H1 (cell line): ENCODE results near the gene TOM1. TPM values are rescaled to one million over a fixed set of nuclear protein-coding genes. Genes with fewer than 3 reads are reported as not detected.

Experiments used
- CTCF ChIA-PET: fragments of 300-600 bp; sonication (Branson Sonifier 250); formaldehyde crosslinking; loops from one replicate; lab custom pipeline; 2021; ENCODE audit not compliant: partially characterized antibody; lab: Charles Lee
- POLR2A ChIA-PET: fragments of 300-600 bp; sonication (Branson Sonifier 250); formaldehyde crosslinking; loops from one replicate; lab custom pipeline; 2021; ENCODE audit warnings: inconsistent platforms; ENCODE audit not compliant: partially characterized antibody; lab: Charles Lee
- DNase-seq, 2 experiments: peaks; one replicate each; pipeline versions ENCODE4 v3.0.0 to v3.0.0-alpha.2; 2010 to 2022; ENCODE audit warnings: low spot score in 2 of 2, low read depth in 1 of 2, mixed read lengths in 1 of 2
- FAIRE-seq: peaks from 2 replicates; lab custom pipeline; 2011; peaks lifted over from hg19 to GRCh38; lab: Jason Lieb, UNC
- H2AFZ ChIP-seq: 2 replicates; pipeline ENCODE4 v1.8.1; 2012; ENCODE audit warnings: low read length, inconsistent platforms
- H2AK5ac ChIP-seq: 2 replicates; pipeline ENCODE4 v1.6.1; 2013; ENCODE audit warnings: low read depth, low read length
- H2BK120ac ChIP-seq: replicated peaks from 2 replicates; pipeline ENCODE3; 2013; ENCODE audit warnings: low read depth, low read length, inconsistent platforms
- H2BK12ac ChIP-seq: 2 replicates; pipeline ENCODE4 v1.6.1; 2013; ENCODE audit warnings: low read depth, low read length
- H2BK15ac ChIP-seq: 2 replicates; pipeline ENCODE4 v1.6.1; 2013; ENCODE audit warnings: low read length
- H2BK20ac ChIP-seq: 2 replicates; pipeline ENCODE4 v1.6.1; 2013; ENCODE audit warnings: low read length
- H2BK5ac ChIP-seq: 2 replicates; pipeline ENCODE4 v1.6.1; 2013; ENCODE audit warnings: low read depth, low read length
- H3K14ac ChIP-seq: 2 replicates; pipeline ENCODE4 v1.6.1; 2013; ENCODE audit warnings: inconsistent platforms; ENCODE audit not compliant: insufficient read length
- H3K18ac ChIP-seq: 2 replicates; pipeline ENCODE4 v1.6.1; 2013; ENCODE audit warnings: low read length; ENCODE audit errors: extremely low read depth
- H3K23ac ChIP-seq: 2 replicates; pipeline ENCODE4 v1.6.1; 2013; ENCODE audit warnings: inconsistent platforms; ENCODE audit not compliant: insufficient read length
- H3K23me2 ChIP-seq: 2 replicates; pipeline ENCODE4 v1.6.1; 2013; ENCODE audit warnings: low read depth, low read length
- H3K27ac ChIP-seq: 2 replicates; pipeline ENCODE4 v1.6.1; 2011; ENCODE audit warnings: low read depth, low read length, inconsistent platforms
- H3K27me3 ChIP-seq, 4 experiments: replicated peaks in 1 of 4; 1 replicate in 1 of 4; 2 replicates in 3 of 4; pipeline versions ENCODE4 v1.6.1 to v1.8.1; 2011 to 2013; ENCODE audit warnings: low read length in 3 of 4, mild to moderate bottlenecking in 3 of 4, inconsistent platforms in 2 of 4, mixed read lengths in 2 of 4, moderate library complexity in 1 of 4; ENCODE audit not compliant: control insufficient read depth in 3 of 4, insufficient read depth in 3 of 4; ENCODE audit errors: extremely low read depth in 1 of 4
- H3K36me3 ChIP-seq, 4 experiments: 2 replicates each; pipeline versions ENCODE4 v1.6.1 to v1.8.1; 2011 to 2013; ENCODE audit warnings: mild to moderate bottlenecking in 4 of 4, low read length in 3 of 4, moderate library complexity in 2 of 4, control low read depth in 1 of 4, inconsistent platforms in 1 of 4; ENCODE audit not compliant: insufficient read depth in 4 of 4, control insufficient read depth in 2 of 4
- H3K4ac ChIP-seq: replicated peaks from 2 replicates; pipeline ENCODE3; 2013; ENCODE audit warnings: low read length, low read depth, mixed read lengths, inconsistent platforms; ENCODE audit not compliant: insufficient read length
- H3K4me1 ChIP-seq, 4 experiments: replicated peaks in 1 of 4; 1 replicate in 1 of 4; 2 replicates in 3 of 4; pipeline versions ENCODE4 v1.6.1 to v1.8.1; 2011 to 2013; ENCODE audit warnings: low read length in 3 of 4, inconsistent platforms in 2 of 4, mixed read lengths in 1 of 4; ENCODE audit not compliant: insufficient read depth in 4 of 4, control insufficient read depth in 3 of 4
- H3K4me2 ChIP-seq, 2 experiments: 2 replicates each; pipeline versions ENCODE4 v1.6.1 to v1.8.1; 2011 to 2013; ENCODE audit warnings: low read depth in 2 of 2, low read length in 2 of 2, control low read depth in 1 of 2, inconsistent platforms in 1 of 2, mild to moderate bottlenecking in 1 of 2; ENCODE audit not compliant: insufficient read depth in 1 of 2
- H3K4me3 ChIP-seq, 4 experiments: fragments of 200-600, 300-600 bp in 1 of 4; sonication (generic), shearing (Covaris generic), sonication (Bioruptor Twin) in 1 of 4; 2 replicates each; pipeline versions ENCODE4 v1.5.1 to v1.8.1; 2011 to 2016; ENCODE audit warnings: low read length in 4 of 4, low read depth in 3 of 4, control low read depth in 2 of 4, inconsistent platforms in 2 of 4, mild to moderate bottlenecking in 2 of 4, mixed read lengths in 1 of 4, moderate library complexity in 1 of 4; ENCODE audit not compliant: insufficient read depth in 2 of 4; ENCODE audit errors: extremely low read depth in 1 of 4
- H3K56ac ChIP-seq: replicated peaks from 2 replicates; pipeline ENCODE3; 2013; ENCODE audit warnings: low read depth, mild to moderate bottlenecking, mixed read lengths, low read length, inconsistent platforms; ENCODE audit not compliant: insufficient read length
- H3K79me1 ChIP-seq: 2 replicates; pipeline ENCODE4 v1.6.1; 2013; ENCODE audit warnings: low read depth, low read length, control low read depth
- H3K79me2 ChIP-seq, 2 experiments: 2 replicates each; pipeline versions ENCODE4 v1.6.1 to v1.8.1; 2012 to 2013; ENCODE audit warnings: low read length in 2 of 2, mild to moderate bottlenecking in 2 of 2, inconsistent platforms in 1 of 2; ENCODE audit not compliant: insufficient read depth in 2 of 2, control insufficient read depth in 1 of 2
- H3K9ac ChIP-seq, 4 experiments: replicated peaks in 1 of 4; 1 replicate in 1 of 4; 2 replicates in 3 of 4; pipeline versions ENCODE4 v1.6.1 to v1.8.1; 2011 to 2013; ENCODE audit warnings: low read depth in 3 of 4, low read length in 3 of 4, control low read depth in 2 of 4, mild to moderate bottlenecking in 2 of 4, moderate library complexity in 2 of 4, inconsistent platforms in 1 of 4; ENCODE audit errors: extremely low read depth in 1 of 4
- H3K9me3 ChIP-seq, 2 experiments: 2 replicates each; pipeline versions ENCODE4 v1.6.1 to v1.8.1; 2012 to 2013; ENCODE audit warnings: mild to moderate bottlenecking in 2 of 2, moderate library complexity in 2 of 2, control low read depth in 1 of 2, inconsistent platforms in 1 of 2, low read depth in 1 of 2, low read length in 1 of 2, mixed read lengths in 1 of 2; ENCODE audit not compliant: insufficient read depth in 2 of 2
- H4K20me1 ChIP-seq, 2 experiments: replicated peaks in 1 of 2; 2 replicates each; pipeline versions ENCODE3 to v1.8.1; 2011 to 2013; ENCODE audit warnings: inconsistent platforms in 2 of 2, low read length in 2 of 2, mild to moderate bottlenecking in 1 of 2; ENCODE audit not compliant: insufficient read depth in 2 of 2, control insufficient read depth in 1 of 2
- H4K5ac ChIP-seq: 2 replicates; pipeline ENCODE4 v1.6.1; 2013; ENCODE audit warnings: low read length, low read depth, mixed read lengths, inconsistent platforms; ENCODE audit not compliant: insufficient read length
- H4K8ac ChIP-seq: 2 replicates; pipeline ENCODE4 v1.8.0; 2013; ENCODE audit warnings: mild to moderate bottlenecking, moderate library complexity, low read length, inconsistent platforms; ENCODE audit not compliant: insufficient read depth; ENCODE audit errors: extremely low read depth
- H4K91ac ChIP-seq: replicated peaks from 2 replicates; pipeline ENCODE3; 2013; ENCODE audit warnings: low read length, mixed read lengths, inconsistent platforms; ENCODE audit not compliant: insufficient read length
- CEBPB ChIP-seq: IDR thresholded peaks from 2 replicates; pipeline ENCODE4 v1.6.1; 2012; ENCODE audit warnings: low read depth, low read length
- CHD1 ChIP-seq: IDR thresholded peaks from 2 replicates; pipeline ENCODE4 v1.6.1; 2012; ENCODE audit warnings: low read depth, low read length, improper control_type of control experiment
- CHD2 ChIP-seq: IDR thresholded peaks from 2 replicates; pipeline ENCODE4 v1.6.1; 2012; ENCODE audit warnings: low read length, improper control_type of control experiment
- KDM4A ChIP-seq: IDR thresholded peaks from one replicate; pipeline ENCODE4 v1.7.1; 2012; ENCODE audit warnings: low read depth, mild to moderate bottlenecking, moderate library complexity, low read length, inconsistent platforms; ENCODE audit not compliant: severe bottlenecking
- MAX ChIP-seq: IDR thresholded peaks from 2 replicates; pipeline ENCODE4 v1.6.1; 2012; ENCODE audit warnings: inconsistent platforms
- RAD21 ChIP-seq, 2 experiments: IDR thresholded peaks in 1 of 2; conservative IDR thresholded peaks in 1 of 2; 2 replicates each; pipeline ENCODE4 v1.6.1; 2011; ENCODE audit warnings: low read depth in 2 of 2, low read length in 2 of 2, improper control_type of control experiment in 1 of 2, inconsistent platforms in 1 of 2, mild to moderate bottlenecking in 1 of 2, moderate library complexity in 1 of 2
- RFX5 ChIP-seq: IDR thresholded peaks from 2 replicates; pipeline ENCODE4 v1.6.1; 2011; ENCODE audit warnings: low read depth, low read length, improper control_type of control experiment, borderline replicate concordance
- SP2 ChIP-seq: IDR thresholded peaks from 2 replicates; pipeline ENCODE4 v1.6.1; 2012; ENCODE audit warnings: mild to moderate bottlenecking, low read length, inconsistent platforms
- TAF1 ChIP-seq: IDR thresholded peaks from 2 replicates; pipeline ENCODE4 v1.6.1; 2011; ENCODE audit warnings: mild to moderate bottlenecking, low read depth, low read length
- TBP ChIP-seq: IDR thresholded peaks from 2 replicates; pipeline ENCODE4 v1.6.1; 2011; ENCODE audit warnings: low read depth, low read length, improper control_type of control experiment
- WGBS, 2 experiments: shearing (Covaris generic) in 1 of 2; methylation state at CpG; one replicate each; pipeline versions ENCODE4 v1.1.6 to v1.1.7; 2013 to 2015; ENCODE audit warnings: low lambda C conversion rate in 2 of 2, mixed read lengths in 2 of 2, inconsistent platforms in 1 of 2, low coverage in 1 of 2, missing lambda C conversion rate in 1 of 2; ENCODE audit not compliant: insufficient replicate concordance in 2 of 2, insufficient coverage in 1 of 2, insufficient read length in 1 of 2; ENCODE audit errors: extremely low coverage in 1 of 2, missing lambda C conversion rate in 1 of 2; 5-methylcytosine and 5-hydroxymethylcytosine counted together
- polyA plus RNA-seq, 7 experiments: library from polyadenylated mRNA; depleted of rRNA in 3 of 7; stranded (reverse) in 5 of 7; unstranded in 2 of 7; fragments of >200 nt in 5 of 7; fragments of 200-250 nt in 2 of 7; gene quantifications; 1 replicate in 5 of 7; 2 replicates in 1 of 7; 4 replicates in 1 of 7; pipeline versions ENCODE4 v1.2.1 to v1.2.3, GENCODE V29; 2011 to 2013; ENCODE audit warnings: missing spikeins in 2 of 7, mixed read lengths in 2 of 7
- total RNA-seq: library from RNA; stranded (reverse); fragmentation: NEBNext Ultra II Directional; extraction: Animal tissue kit (Norgen Biotek cat#: 25700); gene quantifications from 2 replicates; pipeline ENCODE4 v1.2.1, GENCODE V29; 2021

TOM1 gene
- total and polyA plus RNA-seq, 2 of the 8 experiments (the other 6 are each of a cell fraction or from before 2014, with no cell fraction given) = 25.1 to 39.2 TPM

- ChIA-PET CTCF (interaction anchor here (0.6 to 5.1 kb wide), 43 partner anchors 8 to 270 kb away, joined by 3 to 39 read pairs (median 5); partner anchors contain the start of gene HMOX1), POLR2A (interaction anchor here (0.6 to 5.7 kb wide), 12 partner anchors 10 to 706 kb away, joined by 3 to 36 read pairs (median 5); no protein-coding TSS in a partner anchor)
- H2BK120ac ChIP-seq = no peak overlapping the region
- H3K23ac ChIP-seq = no peak overlapping the region
- peaks cover 0 to 12% (median 5%) of the 10 kb centered on the region in 4 experiments; a peak in 5 of 7 replicates for H3K4me1 ChIP-seq
- no peaks in the 10 kb centered on the region for H3K9me3 ChIP-seq
- H4K91ac ChIP-seq = peak overlapping the region; percentile 93
- peak overlapping the region; percentile 75; the same call in 1 of the 2 replicates for H2BK20ac ChIP-seq
- no peak overlapping the region for H3K14ac ChIP-seq
- peak overlapping the region; percentile 53; the same call in 1 of the 2 replicates for H2BK5ac ChIP-seq
- H2BK15ac ChIP-seq = no peak overlapping the region; the same call in 1 of the 2 replicates
- H3K27ac ChIP-seq = no peak overlapping the region
- H3K36me3 ChIP-seq = no peaks in the 10 kb centered on the region
- peak overlapping the region; percentile 63 to 78 for H3K4me2 ChIP-seq
- no peak overlapping the region for H4K5ac ChIP-seq
- H2BK12ac ChIP-seq = peak overlapping the region; percentile 75; the same call in 1 of the 2 replicates
- H3K4me3 ChIP-seq = peak overlapping the region; percentile 38 to 79 (median 70)
- peak overlapping the region in 2 of 4 experiments; percentile 54 to 55; a peak in 4 of 7 replicates for H3K9ac ChIP-seq
- 9% methylated on average over 43 of the region's 47 CpGs; no CpG with 5 or more reads in 1 of the 2 experiments for WGBS, 2 experiments
- no peaks in the 10 kb centered on the region for H3K79me1 ChIP-seq
- peaks cover 3% of the 10 kb centered on the region; the same call in 1 of the 2 replicates for H3K23me2 ChIP-seq
- H2AFZ ChIP-seq = peak overlapping the region; percentile 96
- DNase-seq (peak; percentile 75 to 94), FAIRE-seq (peak; percentile 89)
- peak overlapping the region; percentile 72; the same call in 1 of the 2 replicates for H2AK5ac ChIP-seq
- peaks cover 1% of the 10 kb centered on the region in 2 experiments for H4K20me1 ChIP-seq
- H4K8ac ChIP-seq = peak overlapping the region; percentile 90
- no peaks in the 10 kb centered on the region for H3K79me2 ChIP-seq
- peak overlapping the region; percentile 3 for H3K4ac ChIP-seq
- H3K18ac ChIP-seq = peak overlapping the region; percentile 88
- peak overlapping the region; percentile 42 for H3K56ac ChIP-seq
- H3K27me3 ChIP-seq = peaks cover 0 to 4% (median 0%) of the 10 kb centered on the region in 4 experiments; a peak in 4 of 7 replicates
- TF ChIP-seq RAD21 (IDR thresholded peaks at IDR 0.05 in 1 of 2, conservative IDR thresholded peaks at IDR 0.05 in 1 of 2; ENCODE audit: low read depth in 2 of 2, low read length in 2 of 2) (peak; percentile 97 to 98), SP2 (no peak), KDM4A (peak; percentile 87), TAF1 (0 out of 2 replicates have a peak, but pooled peaks have one; percentile 31), CEBPB (0 out of 2 replicates have a peak, but pooled peaks have one; percentile 12), MAX (peak; percentile 33; the same call in 1 of the 2 replicates), TBP (peak; percentile 50; the same call in 1 of the 2 replicates), CHD2 (peak; percentile 41; the same call in 1 of the 2 replicates), CHD1 (no peak), RFX5 (no peak)
These were observed 51.1 kb downstream of the TOM1 start for GRCh38 chr22:35350539-35351503.
